ENCODE measurements around the gene EMILIN2.

- TF ChIP-seq CTCF (IDR thresholded peaks at IDR 0.05) (no peak), POLR2A (IDR thresholded peaks at IDR 0.05) (no peak), POLR2AphosphoS5 (IDR thresholded peaks at IDR 0.05) (no peak)
Observed at GRCh38 chr18:2883076-2883735, 36.4 kb downstream of the EMILIN2 start.

Measured in prostate gland (tissue), 2 donors.